K562 (cell line): ENCODE data around the gene CSF2RB. TPM values are rescaled to one million over a fixed set of nuclear protein-coding genes. Genes with fewer than 3 reads are reported as not detected.

Source experiments
- ATAC-seq: fragments of 200-7000 bp; cut with Tn5 transposase; 3 replicates; pipeline ENCODE4 v1.9.1; 2020; ENCODE audit warnings: moderate library complexity
- BruUV-seq: library from RNA; stranded (reverse); fragments of 400-500 nt; replicated peaks from 2 replicates; lab custom pipeline; 2021; lab: Mats Ljungman, UMichigan
- CTCF ChIA-PET: fragments of 300-600 bp; formaldehyde crosslinking; extraction: SDS; loops from one replicate; lab custom pipeline; 2021; ENCODE audit warnings: low intra/inter-chr PET ratio; lab: Yijun Ruan, JAX
- POLR2A ChIA-PET: fragments of 300-600, 350-650 bp; sonication (Branson Sonifier 250); formaldehyde crosslinking; extraction: SDS; loops from one replicate; lab custom pipeline; 2021; ENCODE audit warnings: antibody characterized with exemption, inconsistent platforms; lab: Yijun Ruan, JAX
- DNase-seq, 4 experiments: peaks; one replicate each; pipeline versions ENCODE4 v3.0.0 to v3.0.0-alpha.2; 2011 to 2018; ENCODE audit warnings: low spot score in 3 of 4, mixed read lengths in 3 of 4; ENCODE audit errors: extremely low read depth in 1 of 4
- FAIRE-seq: peaks from 2 replicates; lab custom pipeline; 2011; peaks lifted over from hg19 to GRCh38; lab: Jason Lieb, UNC
- H2AFZ ChIP-seq: 2 replicates; pipeline ENCODE4 v1.6.0; 2011; ENCODE audit warnings: low read depth, low read length, control low read depth, inconsistent platforms
- H3K27ac ChIP-seq: fragments of 200-600 bp; 3 replicates; pipeline ENCODE4 v1.8.0; 2011; ENCODE audit warnings: low read depth, mild to moderate bottlenecking, control low read depth, inconsistent platforms, low read length, moderate library complexity, mixed read lengths; ENCODE audit errors: extremely low read depth
- H3K27me3 ChIP-seq, 2 experiments: fragments of 300-600 bp in 1 of 2; 2 replicates in 1 of 2; 3 replicates in 1 of 2; pipeline versions ENCODE4 v1.6.0 to v1.8.0; 2011; ENCODE audit warnings: inconsistent platforms in 2 of 2, low read length in 2 of 2, mild to moderate bottlenecking in 1 of 2, mixed read lengths in 1 of 2, moderate library complexity in 1 of 2; ENCODE audit not compliant: control insufficient read depth in 2 of 2, insufficient read depth in 2 of 2
- H3K36me3 ChIP-seq: fragments of 300-600 bp; 3 replicates; pipeline ENCODE4 v1.8.0; 2011; ENCODE audit warnings: mild to moderate bottlenecking, low read length, inconsistent platforms; ENCODE audit not compliant: control insufficient read depth, insufficient read depth
- H3K4me1 ChIP-seq, 2 experiments: fragments of 200-600 bp in 1 of 2; replicated peaks in 1 of 2; 2 replicates in 1 of 2; 3 replicates in 1 of 2; pipeline versions ENCODE4 v1.5.1 to v1.8.0; 2011; ENCODE audit warnings: inconsistent platforms in 2 of 2, low read length in 2 of 2, mild to moderate bottlenecking in 1 of 2, mixed read lengths in 1 of 2, moderate library complexity in 1 of 2; ENCODE audit not compliant: control insufficient read depth in 2 of 2, insufficient read depth in 2 of 2
- H3K4me2 ChIP-seq: 2 replicates; pipeline ENCODE4 v1.6.1; 2011; ENCODE audit warnings: low read length, control low read depth, inconsistent platforms, mixed read lengths; ENCODE audit not compliant: insufficient read depth
- H3K4me3 ChIP-seq: fragments of 200-600 bp; sonication (generic), shearing (Covaris generic); 2 replicates; pipeline ENCODE4 v1.5.1; 2016; ENCODE audit warnings: control low read depth, inconsistent platforms
- H3K79me2 ChIP-seq: fragments of 200-600 bp; 3 replicates; pipeline ENCODE4 v1.8.0; 2011; ENCODE audit warnings: low read length, inconsistent platforms; ENCODE audit not compliant: control insufficient read depth, insufficient read depth
- H3K9ac ChIP-seq, 2 experiments: 2 replicates each; pipeline versions ENCODE4 v1.6.0 to v1.6.1; 2011; ENCODE audit warnings: low read depth in 2 of 2, low read length in 2 of 2, control low read depth in 1 of 2, inconsistent platforms in 1 of 2, mild to moderate bottlenecking in 1 of 2, mixed read lengths in 1 of 2; ENCODE audit not compliant: insufficient read depth in 1 of 2
- H3K9me1 ChIP-seq: one replicate; pipeline ENCODE4 v1.6.0; 2011; ENCODE audit warnings: inconsistent platforms, mild to moderate bottlenecking, low read length, moderate library complexity; ENCODE audit not compliant: control insufficient read depth, insufficient read depth
- H3K9me3 ChIP-seq: replicated peaks from 2 replicates; pipeline ENCODE4 v1.5.1; 2011; ENCODE audit warnings: low read depth, low read length, inconsistent platforms; ENCODE audit not compliant: control insufficient read depth, insufficient read depth
- H4K20me1 ChIP-seq: replicated peaks from 2 replicates; pipeline ENCODE4 v1.6.1; 2011; ENCODE audit warnings: low read length, inconsistent platforms, mixed read lengths; ENCODE audit not compliant: control insufficient read depth, insufficient read depth
- FOSL1 ChIP-seq: fragments of 200-800 bp; sonication (Bioruptor generic); conservative IDR thresholded peaks from 2 replicates; pipeline ENCODE4 v1.6.1; 2016; ENCODE audit warnings: missing genetic modification characterization, missing compliant biosample characterization
- RBM25 ChIP-seq: fragments of 200-400 bp; formaldehyde crosslinking; IDR thresholded peaks from 2 replicates; pipeline ENCODE4 v1.6.1; 2018; ENCODE audit warnings: low read length, low read depth, moderate library complexity; ENCODE audit not compliant: severe bottlenecking
- ZFP36 ChIP-seq: fragments of 150-350 bp; IDR thresholded peaks from 2 replicates; pipeline ENCODE4 v1.6.1; 2018; ENCODE audit warnings: low read length, low read depth; ENCODE audit not compliant: partially characterized antibody
- ZNF316 ChIP-seq: fragments of 450-650 bp; IDR thresholded peaks from 2 replicates; pipeline ENCODE4 v1.6.1; 2016
- WGBS: fragments of 100-300 bp; shearing (Covaris generic); methylation state at CpG from one replicate; pipeline ENCODE4 v1.1.6; 2016; ENCODE audit warnings: low coverage, mixed read lengths; ENCODE audit not compliant: insufficient coverage; ENCODE audit errors: missing lambda C conversion rate; 5-methylcytosine and 5-hydroxymethylcytosine counted together
- in situ Hi-C: fragments of 300-500 bp; cut with MboI; formaldehyde crosslinking; loops from 4 replicates; pipeline ENCODE4 v1.15.0; 2018; ENCODE audit warnings: inconsistent platforms, mixed read lengths
- intact Hi-C: fragments of 100-400 bp; cut with micrococcal nuclease; formaldehyde crosslinking; loops from 2 replicates; pipeline ENCODE4 v1.14.2; 2022
- polyA plus RNA-seq, 8 experiments: library from polyadenylated mRNA; depleted of rRNA in 4 of 8; stranded (reverse) in 5 of 8; unstranded in 3 of 8; fragments of >200 nt; fragmentation: Nextera tagmentation in 2 of 8; fragmentation: Illumina TruSeq in 1 of 8; extraction: Ambion mirVana in 2 of 8; extraction: Trizol in 1 of 8; gene quantifications; 2 replicates each; pipeline versions ENCODE4 v1.2.1 to v1.2.3, GENCODE V29; 2011 to 2014; ENCODE audit warnings: inconsistent platforms in 1 of 8, missing spikeins in 1 of 8
- total RNA-seq, 7 experiments: library from RNA; depleted of rRNA in 6 of 7; stranded (reverse); fragments of >200 nt in 6 of 7; fragmentation: Illumina TruSeq in 2 of 7; extraction: Trizol in 2 of 7; gene quantifications; 2 replicates each; pipeline versions ENCODE4 v1.2.1 to v1.2.3, GENCODE V29; 2011 to 2021; ENCODE audit warnings: low replicate concordance in 1 of 7
- TF ChIP-seq, protein P1 (sequence below): fragments of 250-450 bp; sonication (Bioruptor Pico); IDR thresholded peaks from 2 replicates; pipeline ENCODE4 v1.5.0; 2022; ENCODE audit warnings: mild to moderate bottlenecking
- TF ChIP-seq, protein P2 (sequence below): fragments of 450-650 bp; IDR thresholded peaks from 2 replicates; pipeline ENCODE4 v1.6.1; 2016; ENCODE audit warnings: low read depth, mild to moderate bottlenecking, moderate library complexity
- TF ChIP-seq, protein P3 (sequence below): sonication (generic); formaldehyde crosslinking; IDR thresholded peaks from 2 replicates; pipeline ENCODE4 v1.8.1; 2023; ENCODE audit warnings: mild to moderate bottlenecking, missing genetic modification reagents, moderate library complexity

CSF2RB gene
- total and polyA plus RNA-seq, 9 of the 15 experiments (the other 6 are each of a cell fraction or from before 2014, with no cell fraction given): 0.04 to 1.0 (median 0.36) TPM

DNA sequence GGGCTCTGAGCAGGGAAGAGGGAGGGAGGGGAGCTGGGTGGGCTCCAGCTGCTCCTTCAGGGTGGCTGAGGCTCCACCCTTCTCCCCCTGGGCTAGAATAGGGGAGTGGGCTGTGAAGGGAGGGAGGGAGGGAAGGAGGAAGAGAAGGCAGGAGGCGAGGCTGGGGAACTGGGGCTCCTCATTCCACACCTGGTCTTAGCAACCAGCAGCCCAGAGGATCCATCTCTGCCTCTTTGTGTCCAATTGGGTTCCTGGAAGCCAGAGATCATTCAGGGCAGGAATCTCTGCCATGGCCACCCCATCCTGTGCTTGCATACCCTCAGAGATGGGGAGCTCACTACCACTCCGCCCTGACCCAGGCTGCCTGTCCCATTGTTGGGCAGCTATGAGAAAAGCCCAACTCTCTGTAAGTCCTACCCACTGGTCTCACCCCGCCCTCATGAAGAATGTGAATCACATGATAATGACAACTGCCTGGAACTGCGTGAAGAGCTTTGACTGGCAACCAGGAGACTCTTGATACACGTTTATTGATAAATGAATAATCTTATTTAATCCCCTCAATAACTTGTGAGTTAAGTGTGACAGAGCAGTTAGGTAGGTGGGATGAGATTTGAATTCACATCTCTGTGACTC, 44.8 kb upstream of the CSF2RB start:
- Histone ChIP-seq H3K36me3 (no peaks in the 10 kb centered on the region), H3K9ac (no peak overlapping the region), H2AFZ (no peak overlapping the region), H3K4me2 (no peak overlapping the region), H3K4me3 (no peak overlapping the region), H3K9me1 (no peaks in the 10 kb centered on the region), H3K27me3 (peaks cover 0 to 10% of the 10 kb centered on the region in 2 experiments; a peak in 2 of 5 replicates), H4K20me1 (no peaks in the 10 kb centered on the region), H3K79me2 (no peaks in the 10 kb centered on the region), H3K4me1 (peaks cover 0 to under 1% of the 10 kb centered on the region in 2 experiments; a peak in 1 of 5 replicates), H3K9me3 (no peaks in the 10 kb centered on the region), H3K27ac (no peak overlapping the region)
- no peak for DNase-seq
- no peak for FAIRE-seq
- CTCF ChIA-PET: no interaction called here
- TF ChIP-seq ZFP36 (peak; percentile 26), FOSL1 (tag) (no peak), ZNF316 (no peak), RBM25 (peak; percentile 22)
- TF ChIP-seq, protein P1, sequence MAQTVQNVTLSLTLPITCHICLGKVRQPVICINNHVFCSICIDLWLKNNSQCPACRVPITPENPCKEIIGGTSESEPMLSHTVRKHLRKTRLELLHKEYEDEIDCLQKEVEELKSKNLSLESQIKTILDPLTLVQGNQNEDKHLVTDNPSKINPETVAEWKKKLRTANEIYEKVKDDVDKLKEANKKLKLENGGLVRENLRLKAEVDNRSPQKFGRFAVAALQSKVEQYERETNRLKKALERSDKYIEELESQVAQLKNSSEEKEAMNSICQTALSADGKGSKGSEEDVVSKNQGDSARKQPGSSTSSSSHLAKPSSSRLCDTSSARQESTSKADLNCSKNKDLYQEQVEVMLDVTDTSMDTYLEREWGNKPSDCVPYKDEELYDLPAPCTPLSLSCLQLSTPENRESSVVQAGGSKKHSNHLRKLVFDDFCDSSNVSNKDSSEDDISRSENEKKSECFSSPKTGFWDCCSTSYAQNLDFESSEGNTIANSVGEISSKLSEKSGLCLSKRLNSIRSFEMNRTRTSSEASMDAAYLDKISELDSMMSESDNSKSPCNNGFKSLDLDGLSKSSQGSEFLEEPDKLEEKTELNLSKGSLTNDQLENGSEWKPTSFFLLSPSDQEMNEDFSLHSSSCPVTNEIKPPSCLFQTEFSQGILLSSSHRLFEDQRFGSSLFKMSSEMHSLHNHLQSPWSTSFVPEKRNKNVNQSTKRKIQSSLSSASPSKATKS (CRISPR knock-in tag): no peak
- TF ChIP-seq, protein P2, sequence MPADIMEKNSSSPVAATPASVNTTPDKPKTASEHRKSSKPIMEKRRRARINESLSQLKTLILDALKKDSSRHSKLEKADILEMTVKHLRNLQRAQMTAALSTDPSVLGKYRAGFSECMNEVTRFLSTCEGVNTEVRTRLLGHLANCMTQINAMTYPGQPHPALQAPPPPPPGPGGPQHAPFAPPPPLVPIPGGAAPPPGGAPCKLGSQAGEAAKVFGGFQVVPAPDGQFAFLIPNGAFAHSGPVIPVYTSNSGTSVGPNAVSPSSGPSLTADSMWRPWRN: no peak
- TF ChIP-seq, protein P3, sequence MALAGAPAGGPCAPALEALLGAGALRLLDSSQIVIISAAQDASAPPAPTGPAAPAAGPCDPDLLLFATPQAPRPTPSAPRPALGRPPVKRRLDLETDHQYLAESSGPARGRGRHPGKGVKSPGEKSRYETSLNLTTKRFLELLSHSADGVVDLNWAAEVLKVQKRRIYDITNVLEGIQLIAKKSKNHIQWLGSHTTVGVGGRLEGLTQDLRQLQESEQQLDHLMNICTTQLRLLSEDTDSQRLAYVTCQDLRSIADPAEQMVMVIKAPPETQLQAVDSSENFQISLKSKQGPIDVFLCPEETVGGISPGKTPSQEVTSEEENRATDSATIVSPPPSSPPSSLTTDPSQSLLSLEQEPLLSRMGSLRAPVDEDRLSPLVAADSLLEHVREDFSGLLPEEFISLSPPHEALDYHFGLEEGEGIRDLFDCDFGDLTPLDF: no peak
- in situ Hi-C loops (loop anchor here (10.0 kb wide), 1 partner anchor 324 kb away; no protein-coding TSS in a partner anchor), intact Hi-C loops (no loop called here)
- ATAC-seq: no peak
- POLR2A ChIA-PET: interaction anchor here (0.7 kb wide), 1 partner anchor 23 kb away, joined by 3 read pairs; no protein-coding TSS in a partner anchor
- 0% methylated on average over 3 of the region's 5 CpGs for WGBS
- BruUV-seq: no TSS peak
